GM10266 (cell line): ENCODE data around the gene TIPARP.
"Not testable (repeated sequence)": the region's sequence is repeated elsewhere in the genome, so short reads cannot be mapped to it uniquely, and the experiment has no call there.

Experiments used
- DNase-seq: peaks from one replicate; pipeline ENCODE4 v3.0.0; 2012; ENCODE audit errors: extremely low spot score
- TF ChIP-seq, protein P1 (sequence below): IDR thresholded peaks from 2 replicates; pipeline ENCODE4 v1.5.1; 2012; ENCODE audit warnings: mild to moderate bottlenecking, low read depth; ENCODE audit not compliant: control insufficient read depth, insufficient read depth; ENCODE audit errors: missing control alignments

Gene TIPARP

DNA sequence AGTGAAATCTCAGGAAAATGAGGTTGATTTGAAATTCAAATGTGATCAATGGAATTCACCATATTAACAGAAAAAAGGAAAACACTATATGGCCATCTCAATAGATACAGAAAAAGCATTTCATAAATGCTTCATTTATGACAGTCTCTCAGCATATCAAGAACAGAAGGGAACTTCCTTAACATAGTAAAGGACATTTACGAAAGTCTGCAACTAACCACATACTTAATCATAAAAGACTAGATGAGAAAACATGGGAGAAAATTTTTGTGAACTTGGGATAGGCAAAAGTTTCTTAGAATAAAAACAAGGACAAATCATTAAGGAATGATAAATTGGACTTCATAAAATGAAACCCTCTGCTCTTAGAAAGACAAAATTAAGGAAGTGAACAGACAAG is 24.7 kb upstream of the TIPARP start:
- no peak for DNase-seq
- TF ChIP-seq, protein P1, sequence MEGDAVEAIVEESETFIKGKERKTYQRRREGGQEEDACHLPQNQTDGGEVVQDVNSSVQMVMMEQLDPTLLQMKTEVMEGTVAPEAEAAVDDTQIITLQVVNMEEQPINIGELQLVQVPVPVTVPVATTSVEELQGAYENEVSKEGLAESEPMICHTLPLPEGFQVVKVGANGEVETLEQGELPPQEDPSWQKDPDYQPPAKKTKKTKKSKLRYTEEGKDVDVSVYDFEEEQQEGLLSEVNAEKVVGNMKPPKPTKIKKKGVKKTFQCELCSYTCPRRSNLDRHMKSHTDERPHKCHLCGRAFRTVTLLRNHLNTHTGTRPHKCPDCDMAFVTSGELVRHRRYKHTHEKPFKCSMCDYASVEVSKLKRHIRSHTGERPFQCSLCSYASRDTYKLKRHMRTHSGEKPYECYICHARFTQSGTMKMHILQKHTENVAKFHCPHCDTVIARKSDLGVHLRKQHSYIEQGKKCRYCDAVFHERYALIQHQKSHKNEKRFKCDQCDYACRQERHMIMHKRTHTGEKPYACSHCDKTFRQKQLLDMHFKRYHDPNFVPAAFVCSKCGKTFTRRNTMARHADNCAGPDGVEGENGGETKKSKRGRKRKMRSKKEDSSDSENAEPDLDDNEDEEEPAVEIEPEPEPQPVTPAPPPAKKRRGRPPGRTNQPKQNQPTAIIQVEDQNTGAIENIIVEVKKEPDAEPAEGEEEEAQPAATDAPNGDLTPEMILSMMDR = no peak

DNA sequence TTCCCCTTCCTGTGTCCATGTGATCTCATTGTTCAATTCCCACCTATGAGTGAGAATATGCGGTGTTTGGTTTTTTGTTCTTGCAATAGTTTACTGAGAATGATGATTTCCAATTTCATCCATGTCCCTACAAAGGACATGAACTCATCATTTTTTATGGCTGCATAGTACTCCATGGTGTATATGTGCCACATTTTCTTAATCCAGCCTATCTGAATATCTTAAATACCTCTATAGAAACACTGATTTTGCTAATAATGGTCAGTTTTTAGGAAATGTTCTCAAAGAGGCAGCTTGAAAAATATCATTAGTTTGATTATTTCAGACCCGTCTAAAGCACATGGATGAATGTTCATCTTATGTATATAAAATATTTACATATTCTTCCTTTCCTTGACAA is 21.7 kb upstream of the TIPARP start:
- not testable (repeated sequence) for DNase-seq

DNA sequence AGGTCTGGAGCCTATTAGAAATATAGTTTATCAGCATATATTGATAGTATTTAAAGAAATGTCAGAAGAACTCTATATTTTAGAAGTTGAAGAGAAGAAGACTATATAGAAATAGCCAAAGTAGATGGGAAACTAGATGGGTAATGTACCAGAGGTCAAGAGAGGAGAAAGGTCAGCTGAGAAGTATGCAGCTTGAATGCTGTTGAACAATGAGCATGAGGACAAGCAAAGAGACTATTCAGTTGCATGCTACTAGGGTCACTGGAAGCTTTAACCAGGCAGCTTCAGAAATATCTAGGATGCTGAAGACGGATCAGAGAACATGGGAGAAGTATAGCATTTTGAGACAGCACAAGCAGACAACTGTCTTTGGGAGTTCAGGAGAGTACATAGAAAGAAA is 19.6 kb upstream of the TIPARP start:
- TF ChIP-seq, protein P1 = no peak
- no peak for DNase-seq

DNA sequence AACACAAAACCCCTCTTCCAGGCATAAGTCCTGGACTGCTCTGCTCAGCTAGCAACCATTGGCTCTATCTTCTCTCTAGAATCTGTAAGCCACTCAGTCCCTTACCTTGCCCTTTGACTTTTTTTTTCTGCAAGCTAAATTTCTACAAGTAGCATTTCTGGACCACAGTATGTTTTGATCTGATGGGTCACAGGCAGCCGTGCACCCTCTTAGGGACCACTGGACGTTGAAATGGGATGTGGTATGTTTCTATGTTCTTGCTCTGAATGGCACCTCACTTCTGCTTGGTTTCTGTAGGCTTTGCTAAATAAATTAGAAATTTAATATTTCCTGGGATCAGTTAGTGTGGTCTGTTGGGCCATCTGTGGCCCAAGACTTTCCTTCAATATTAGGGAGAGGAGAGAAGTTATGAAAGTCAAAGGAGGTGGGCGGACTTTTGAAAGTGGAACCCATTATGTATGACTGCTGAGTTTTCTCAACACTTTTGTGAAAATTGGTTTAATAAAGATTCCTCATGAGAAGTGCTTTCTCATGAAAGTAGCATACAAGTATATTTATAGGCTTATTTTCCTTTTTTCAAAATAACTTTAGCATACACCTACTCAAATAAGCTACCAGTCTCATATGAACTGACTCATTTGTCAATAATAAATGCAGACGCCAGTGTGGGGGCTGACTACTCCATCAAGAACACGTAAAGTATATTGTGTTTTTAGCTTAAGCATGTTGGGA is 18.4 kb upstream of the TIPARP start:
- TF ChIP-seq, protein P1 = no peak
- peak; percentile 40 for DNase-seq

DNA sequence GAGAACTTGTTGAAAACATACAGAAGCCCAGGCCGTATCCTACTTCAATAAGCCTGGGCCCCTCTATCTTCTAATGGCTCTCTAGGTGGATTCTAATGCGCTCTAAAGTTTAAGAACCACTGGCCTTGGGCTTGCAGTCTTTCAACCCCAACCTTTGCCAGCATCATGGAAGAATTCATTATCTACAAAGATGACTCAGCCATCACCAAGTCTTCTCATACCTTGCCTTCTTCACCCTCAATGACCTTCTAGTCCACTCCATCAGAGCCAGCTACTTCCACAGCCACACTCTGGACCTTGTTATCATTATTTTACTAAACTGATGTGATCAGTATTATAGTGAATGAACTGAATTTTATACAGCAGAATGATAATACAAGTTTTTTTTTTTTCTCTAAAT is 16.9 kb upstream of the TIPARP start:
- DNase-seq = no peak
- TF ChIP-seq, protein P1 = no peak

DNA sequence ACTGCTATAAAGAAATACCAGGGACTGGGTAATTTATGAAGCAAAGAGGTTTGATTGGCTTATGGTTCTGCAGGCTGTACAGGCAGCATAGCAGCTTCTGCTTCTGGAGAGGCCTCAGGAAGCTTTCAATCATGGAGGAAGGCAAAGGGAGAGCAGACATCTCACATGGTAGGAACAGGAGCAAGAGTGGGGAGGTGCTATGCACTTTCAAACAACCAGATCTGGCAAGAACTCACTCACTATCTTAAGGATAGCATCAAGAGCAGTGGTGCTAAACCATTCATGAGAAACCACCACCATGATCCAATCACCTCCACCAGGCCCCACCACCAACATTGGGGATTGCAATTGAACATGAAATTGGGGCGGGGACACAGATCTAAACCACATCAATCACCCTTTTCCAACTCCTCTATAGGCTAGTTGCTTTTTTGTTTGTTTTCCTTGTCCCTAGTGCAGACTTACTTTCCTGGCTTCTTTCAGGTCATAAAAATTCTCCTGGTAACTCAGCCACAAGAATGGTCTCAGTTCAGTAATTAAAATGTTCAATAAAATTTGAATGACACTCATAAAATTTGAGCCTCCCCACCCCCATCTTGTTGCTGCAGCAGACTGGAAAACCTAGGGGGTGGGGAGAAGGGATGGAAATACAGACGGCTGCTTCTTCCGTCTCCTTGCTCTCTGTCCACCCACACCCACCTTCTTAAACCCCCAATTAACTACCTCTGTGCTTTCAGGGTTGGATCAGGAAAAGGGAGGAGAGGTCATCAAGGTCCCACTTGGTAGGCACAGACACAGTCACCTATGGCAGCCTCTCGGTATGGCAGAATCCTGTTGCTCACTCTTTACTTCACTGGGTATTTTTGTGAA is 16.3 kb upstream of the TIPARP start:
- TF ChIP-seq, protein P1 = no peak
- DNase-seq = no peak

DNA sequence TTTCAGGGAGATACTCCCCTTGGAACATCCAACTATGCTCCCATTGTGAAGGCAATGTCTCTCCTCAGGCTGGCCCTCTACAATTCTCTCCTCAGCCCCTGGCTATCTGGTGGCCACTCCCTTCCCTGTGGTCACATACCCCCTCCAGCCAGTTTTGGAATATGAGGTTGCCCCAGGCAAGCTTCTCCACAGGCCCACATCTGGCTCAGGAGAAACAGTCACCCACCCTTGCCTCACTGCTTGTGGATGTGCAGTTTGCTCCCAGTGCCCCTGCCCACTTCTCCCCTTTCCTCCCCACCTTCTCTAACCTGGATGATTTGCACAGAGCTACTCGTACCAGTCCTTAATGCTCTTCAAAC is 15.7 kb upstream of the TIPARP start:
- TF ChIP-seq, protein P1 = no peak

More for the DNA sequence above, 15.7 kb upstream of the TIPARP start:
- no peak for DNase-seq
